ENCODE measurements around the gene MEIOSIN.
"Not testable (repeated sequence)": the region's sequence is repeated elsewhere in the genome, so short reads cannot be mapped to it uniquely, and the experiment has no call there.

DNA sequence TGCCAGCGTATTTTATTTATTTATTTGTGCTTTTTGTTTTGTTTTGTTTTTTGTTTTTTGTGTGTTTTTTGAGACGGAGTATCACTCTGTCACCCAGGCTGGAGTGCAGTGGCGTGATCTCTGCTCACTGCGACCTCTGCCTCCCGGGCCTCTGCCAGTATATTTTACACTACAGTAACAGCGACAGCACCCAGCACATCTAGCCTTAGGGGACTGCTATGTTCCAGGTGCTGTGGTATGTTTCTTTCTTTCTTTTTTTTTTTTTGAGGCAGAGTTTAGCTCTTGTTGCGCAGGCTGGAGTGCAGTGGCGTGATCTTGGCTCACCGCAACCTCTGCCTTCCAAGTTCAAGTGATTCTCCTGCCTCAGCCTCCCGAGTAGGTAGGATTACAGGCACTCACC is 18.2 kb downstream of the MEIOSIN start:
- TF ChIP-seq RFX5 (IDR thresholded peaks at IDR 0.05; ENCODE audit: low read depth, low read length) = not testable (repeated sequence)
- TF ChIP-seq, protein P1, sequence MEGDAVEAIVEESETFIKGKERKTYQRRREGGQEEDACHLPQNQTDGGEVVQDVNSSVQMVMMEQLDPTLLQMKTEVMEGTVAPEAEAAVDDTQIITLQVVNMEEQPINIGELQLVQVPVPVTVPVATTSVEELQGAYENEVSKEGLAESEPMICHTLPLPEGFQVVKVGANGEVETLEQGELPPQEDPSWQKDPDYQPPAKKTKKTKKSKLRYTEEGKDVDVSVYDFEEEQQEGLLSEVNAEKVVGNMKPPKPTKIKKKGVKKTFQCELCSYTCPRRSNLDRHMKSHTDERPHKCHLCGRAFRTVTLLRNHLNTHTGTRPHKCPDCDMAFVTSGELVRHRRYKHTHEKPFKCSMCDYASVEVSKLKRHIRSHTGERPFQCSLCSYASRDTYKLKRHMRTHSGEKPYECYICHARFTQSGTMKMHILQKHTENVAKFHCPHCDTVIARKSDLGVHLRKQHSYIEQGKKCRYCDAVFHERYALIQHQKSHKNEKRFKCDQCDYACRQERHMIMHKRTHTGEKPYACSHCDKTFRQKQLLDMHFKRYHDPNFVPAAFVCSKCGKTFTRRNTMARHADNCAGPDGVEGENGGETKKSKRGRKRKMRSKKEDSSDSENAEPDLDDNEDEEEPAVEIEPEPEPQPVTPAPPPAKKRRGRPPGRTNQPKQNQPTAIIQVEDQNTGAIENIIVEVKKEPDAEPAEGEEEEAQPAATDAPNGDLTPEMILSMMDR (conservative IDR thresholded peaks at IDR 0.05; ENCODE audit: low read depth, low read length) = not testable (repeated sequence)
